GM06990 (cell line): ENCODE data around the gene TMEM237.

ENCODE experiments used
- DNase-seq: peaks from one replicate; pipeline ENCODE4 v3.0.0-alpha.2; 2011; ENCODE audit not compliant: insufficient read length; ENCODE audit errors: extremely low read depth
- H3K27me3 ChIP-seq: replicated peaks from 2 replicates; pipeline ENCODE4 v1.6.0; 2011; ENCODE audit warnings: low read length; ENCODE audit not compliant: control insufficient read depth, insufficient read depth
- H3K36me3 ChIP-seq: 2 replicates; pipeline ENCODE4 v1.5.1; 2011; ENCODE audit warnings: low read length; ENCODE audit not compliant: control insufficient read depth, insufficient read depth
- H3K4me3 ChIP-seq: replicated peaks from 2 replicates; pipeline ENCODE4 v1.5.1; 2011; ENCODE audit warnings: low read depth, mild to moderate bottlenecking, control low read depth, low read length
- TF ChIP-seq, protein P1 (sequence below): IDR thresholded peaks from 2 replicates; pipeline ENCODE4 v1.5.1; 2011; ENCODE audit warnings: low read length, control low read depth, mild to moderate bottlenecking, inconsistent platforms; ENCODE audit not compliant: insufficient read depth, poor library complexity, severe bottlenecking

TMEM237 gene

DNA sequence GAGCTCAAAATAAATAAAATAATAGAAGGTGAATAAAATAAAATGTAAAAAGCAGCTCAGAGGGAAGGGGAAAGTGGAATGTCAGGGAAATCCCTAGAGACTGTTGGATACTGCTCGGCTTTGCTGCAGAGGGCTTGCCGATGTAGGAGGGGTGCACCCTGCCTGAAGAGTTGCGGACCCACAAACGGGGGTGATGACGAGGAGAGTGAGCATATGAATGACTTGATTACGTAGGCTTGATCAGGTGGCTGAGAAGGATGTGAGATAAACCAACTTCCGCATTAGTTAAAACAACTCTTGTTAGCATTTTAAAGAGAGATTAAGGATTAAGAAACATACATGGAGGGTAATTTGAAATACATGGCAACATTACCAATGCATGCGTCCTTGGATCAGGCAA, 21.0 kb upstream of the TMEM237 start:
- TF ChIP-seq, protein P1, sequence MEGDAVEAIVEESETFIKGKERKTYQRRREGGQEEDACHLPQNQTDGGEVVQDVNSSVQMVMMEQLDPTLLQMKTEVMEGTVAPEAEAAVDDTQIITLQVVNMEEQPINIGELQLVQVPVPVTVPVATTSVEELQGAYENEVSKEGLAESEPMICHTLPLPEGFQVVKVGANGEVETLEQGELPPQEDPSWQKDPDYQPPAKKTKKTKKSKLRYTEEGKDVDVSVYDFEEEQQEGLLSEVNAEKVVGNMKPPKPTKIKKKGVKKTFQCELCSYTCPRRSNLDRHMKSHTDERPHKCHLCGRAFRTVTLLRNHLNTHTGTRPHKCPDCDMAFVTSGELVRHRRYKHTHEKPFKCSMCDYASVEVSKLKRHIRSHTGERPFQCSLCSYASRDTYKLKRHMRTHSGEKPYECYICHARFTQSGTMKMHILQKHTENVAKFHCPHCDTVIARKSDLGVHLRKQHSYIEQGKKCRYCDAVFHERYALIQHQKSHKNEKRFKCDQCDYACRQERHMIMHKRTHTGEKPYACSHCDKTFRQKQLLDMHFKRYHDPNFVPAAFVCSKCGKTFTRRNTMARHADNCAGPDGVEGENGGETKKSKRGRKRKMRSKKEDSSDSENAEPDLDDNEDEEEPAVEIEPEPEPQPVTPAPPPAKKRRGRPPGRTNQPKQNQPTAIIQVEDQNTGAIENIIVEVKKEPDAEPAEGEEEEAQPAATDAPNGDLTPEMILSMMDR: no peak
- Histone ChIP-seq H3K36me3 (no peaks in the 10 kb centered on the region), H3K27me3 (no peaks in the 10 kb centered on the region), H3K4me3 (no peak overlapping the region)
- DNase-seq: no peak

DNA sequence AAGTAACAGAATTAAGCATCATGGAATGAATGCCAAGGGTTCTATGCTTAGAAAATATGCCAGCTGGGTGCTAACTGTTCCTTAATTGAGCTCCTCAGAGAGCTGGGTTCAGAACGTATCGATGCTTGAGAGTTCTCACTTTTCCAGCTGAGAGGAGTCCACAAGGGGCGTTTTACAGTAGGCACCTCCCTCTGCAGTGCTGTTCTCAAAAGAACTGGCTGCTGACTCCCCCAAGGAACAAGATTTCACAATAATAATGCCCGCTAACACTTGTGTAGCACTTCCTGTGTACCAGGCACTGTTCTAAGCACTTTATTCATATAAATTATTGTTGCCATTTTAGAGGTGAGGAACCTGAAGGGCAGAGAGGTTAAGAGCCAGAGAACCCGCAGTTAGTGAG, 18.1 kb upstream of the TMEM237 start:
- no peak overlapping the region for H3K4me3 ChIP-seq
- no peaks in the 10 kb centered on the region; the same call in 1 of the 2 replicates for H3K27me3 ChIP-seq
- H3K36me3 ChIP-seq: no peaks in the 10 kb centered on the region
- TF ChIP-seq, protein P1: no peak
- DNase-seq: no peak

DNA sequence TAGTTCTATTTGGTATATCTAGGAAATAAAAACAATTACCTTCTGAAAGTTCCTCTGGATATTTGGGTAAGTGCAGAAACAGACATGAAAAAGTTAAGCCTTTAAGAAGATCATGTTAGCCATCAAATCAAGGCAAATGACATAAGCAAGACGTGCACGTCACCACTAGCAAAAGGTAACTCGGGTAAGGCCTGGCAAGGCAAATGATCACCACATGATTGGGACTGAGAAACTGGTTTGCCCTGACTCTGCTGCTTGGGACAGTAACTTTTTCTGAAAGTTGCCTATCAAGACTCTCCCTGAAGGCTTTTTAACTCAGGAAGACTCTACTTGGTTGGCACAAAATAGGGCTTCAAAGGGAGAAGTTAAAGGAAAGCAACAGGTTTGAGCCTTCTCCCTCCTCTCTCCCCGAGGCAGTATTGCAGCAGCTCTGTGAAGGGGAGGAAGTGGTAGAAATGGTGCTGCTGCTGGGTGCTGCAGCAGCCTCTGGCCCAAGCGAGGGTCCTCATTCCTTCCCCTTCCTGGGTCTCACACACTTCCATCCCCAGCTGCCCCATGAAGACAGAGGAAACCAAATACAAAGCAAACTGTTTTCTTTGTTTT, 17.1 kb upstream of the TMEM237 start:
- DNase-seq: no peak
- H3K4me3 ChIP-seq: no peak overlapping the region
- H3K27me3 ChIP-seq: no peaks in the 10 kb centered on the region; the same call in 1 of the 2 replicates
- TF ChIP-seq, protein P1: no peak
- no peaks in the 10 kb centered on the region for H3K36me3 ChIP-seq

DNA sequence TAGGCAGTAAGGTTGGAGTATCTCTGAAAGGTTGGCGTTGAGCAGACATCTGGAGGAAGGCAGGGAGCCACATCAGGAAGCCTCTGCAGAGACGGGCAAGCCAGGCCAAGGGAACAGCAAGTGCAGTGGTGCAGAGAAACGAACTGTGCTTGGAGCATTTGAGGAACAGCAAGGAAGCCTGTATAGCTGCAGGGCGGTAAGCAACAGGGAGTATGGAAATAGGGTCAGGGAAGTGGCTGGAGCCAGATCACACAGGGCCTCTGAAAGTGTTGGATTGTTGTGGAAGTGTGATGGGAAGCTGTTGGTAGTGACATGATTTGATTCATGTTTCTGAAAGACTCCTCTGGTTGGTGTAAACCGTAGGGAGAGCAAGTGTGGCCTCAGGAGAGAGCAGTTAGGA, 13.4 kb upstream of the TMEM237 start:
- H3K4me3 ChIP-seq: no peak overlapping the region
- H3K27me3 ChIP-seq: no peaks in the 10 kb centered on the region; the same call in 1 of the 2 replicates
- TF ChIP-seq, protein P1: no peak
- H3K36me3 ChIP-seq: no peaks in the 10 kb centered on the region
- no peak for DNase-seq

DNA sequence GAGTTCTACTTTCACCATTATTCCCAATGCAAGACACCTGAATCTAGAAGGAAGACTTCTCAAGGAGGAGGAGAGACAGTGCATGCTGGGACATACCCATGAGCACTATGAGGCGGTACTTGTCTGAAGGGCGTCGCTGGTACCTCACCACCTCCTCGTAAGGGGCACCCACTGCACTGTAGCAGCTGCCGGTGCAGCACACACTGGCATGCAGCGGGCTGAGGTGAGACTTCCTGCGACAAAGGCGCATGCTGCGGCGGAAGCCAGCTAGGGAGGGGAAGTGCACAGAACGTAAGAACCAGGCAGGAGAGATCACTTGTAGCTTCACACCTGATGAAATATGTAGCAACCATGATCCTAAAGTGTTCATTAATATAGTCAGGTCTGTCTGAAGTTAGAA, 12.8 kb upstream of the TMEM237 start:
- TF ChIP-seq, protein P1: no peak
- Histone ChIP-seq H3K36me3 (no peaks in the 10 kb centered on the region), H3K27me3 (no peaks in the 10 kb centered on the region; the same call in 1 of the 2 replicates), H3K4me3 (no peak overlapping the region)
- no peak for DNase-seq
